Left ventricle myocardium superior (tissue), 1 donor: ENCODE measurements around the gene IL21R. TPM values are rescaled to one million over a fixed set of nuclear protein-coding genes. Genes with fewer than 3 reads are reported as not detected.
"Not testable (repeated sequence)": the region's sequence is repeated elsewhere in the genome, so short reads cannot be mapped to it uniquely, and the experiment has no call there.

Source experiments
- ATAC-seq: fragments of 200-7000 bp; cut with Tn5 transposase; one replicate; pipeline ENCODE4 v1.9.1; 2020; ENCODE audit warnings: mild to moderate bottlenecking, moderate library complexity
- DNase-seq: peaks from one replicate; pipeline ENCODE4 v3.0.0-alpha.2; 2020
- intact Hi-C: fragments of 100-400 bp; cut with micrococcal nuclease; formaldehyde crosslinking; loops from one replicate; pipeline ENCODE4 v1.11.0; 2022
- total RNA-seq: library from RNA; stranded (reverse); fragmentation: NEBNext Ultra II Directional; extraction: Animal tissue kit (Norgen Biotek cat#: 25700); gene quantifications from one replicate; pipeline ENCODE4 v1.2.1, GENCODE V29; 2021
- donor health status: DM: no; HTN: yes; CAD: no; lungs with severe emphysema.

IL21R gene
- total RNA-seq, 1 donor from 2014 or later = 0.07 TPM

DNA sequence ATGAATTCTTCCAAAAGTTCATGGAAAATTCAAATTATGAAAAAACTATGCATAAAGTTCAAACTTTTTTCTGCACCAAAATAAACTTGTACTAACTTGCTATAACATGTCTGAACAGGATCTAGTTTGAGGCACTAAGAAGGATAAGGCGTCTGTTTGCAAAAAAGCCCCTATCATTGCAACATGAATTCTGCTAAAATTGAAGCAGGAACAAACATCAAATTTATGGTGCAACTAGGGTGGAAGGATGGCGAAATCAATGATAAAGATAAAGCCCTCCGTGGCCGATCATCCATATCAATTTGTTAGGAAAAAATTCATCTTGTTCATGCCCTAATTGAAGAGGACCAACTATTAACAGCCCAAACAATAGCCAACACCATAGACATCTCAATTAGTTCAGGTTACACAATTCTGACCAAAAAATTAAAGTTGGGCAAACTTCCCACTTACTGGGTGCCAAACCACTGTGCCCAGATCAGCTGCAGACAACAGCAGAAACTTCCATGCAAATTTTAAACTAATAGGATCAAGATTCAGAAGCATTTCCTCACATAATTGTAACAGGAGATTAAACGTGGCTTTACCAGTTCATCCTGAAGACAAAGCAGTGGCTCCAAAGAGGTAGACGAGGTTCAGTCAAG is 12.9 kb downstream of the IL21R start:
- ATAC-seq (no peak), DNase-seq (no peak)
- intact Hi-C loops = no loop called here

DNA sequence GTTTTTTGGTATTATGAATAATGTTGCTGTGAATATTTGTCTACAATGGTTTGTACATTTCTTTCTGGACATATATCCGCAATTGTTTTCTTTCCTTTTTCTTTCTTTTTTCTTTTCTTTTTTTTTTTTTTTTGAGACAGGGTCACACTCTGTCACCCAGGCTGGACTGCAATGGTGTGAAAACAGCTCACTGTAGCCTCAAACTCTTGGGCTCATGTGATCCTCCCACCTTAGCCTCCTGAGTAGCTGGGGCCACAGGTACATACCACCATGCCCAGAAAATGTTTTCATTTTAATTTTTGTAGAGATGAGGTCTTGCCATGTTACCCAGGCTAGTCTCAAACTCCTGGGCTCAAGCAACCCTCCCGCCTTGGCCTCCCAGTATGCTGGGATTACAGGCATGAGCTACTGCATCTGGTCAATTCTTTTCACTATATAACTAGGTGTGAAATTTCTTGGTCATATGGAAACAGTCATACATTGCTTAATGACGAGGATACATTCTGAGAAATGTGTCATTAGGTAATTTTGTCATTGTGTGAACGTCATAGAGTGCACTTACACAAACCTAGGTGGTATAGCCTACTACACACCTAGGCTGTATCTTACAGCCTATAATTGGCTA is 15.2 kb downstream of the IL21R start:
- no peak for DNase-seq
- intact Hi-C loops = no loop called here
- ATAC-seq = no peak

DNA sequence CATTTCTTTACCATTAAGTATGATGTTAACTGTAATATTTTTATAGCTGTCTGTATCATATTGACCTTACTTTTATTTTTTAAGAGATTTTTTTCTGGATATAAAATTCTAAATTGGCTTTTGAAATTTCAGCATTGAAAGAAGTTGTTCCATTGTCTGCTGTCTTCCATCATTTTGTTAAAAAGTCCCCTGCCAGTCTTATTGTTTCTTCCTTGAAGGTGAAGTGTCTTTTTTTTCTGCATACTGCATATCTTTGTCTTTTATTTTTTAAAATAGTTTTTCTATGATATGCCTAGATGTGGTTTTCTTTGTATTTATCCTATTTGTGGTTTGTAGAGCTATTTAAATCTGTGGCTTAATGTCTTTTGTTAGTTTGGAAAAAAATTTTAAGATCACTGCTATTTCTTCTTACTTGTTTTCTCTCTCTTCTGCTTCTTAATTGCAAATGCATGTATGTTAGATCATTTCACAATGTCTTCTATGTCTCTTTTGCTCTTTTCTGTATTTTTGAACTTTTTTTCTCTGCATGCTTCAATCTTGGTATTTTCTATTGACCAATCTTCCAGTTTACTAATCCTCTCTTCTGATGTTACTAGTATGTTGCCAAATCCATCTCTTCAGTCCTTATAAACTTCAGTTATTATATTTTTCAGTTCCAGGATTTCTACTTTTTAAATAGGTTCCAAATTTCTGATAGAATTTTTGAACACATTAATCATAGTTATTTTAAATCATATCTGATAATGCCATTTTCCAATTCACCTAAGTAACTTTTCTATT is 20.2 kb downstream of the IL21R start:
- ATAC-seq (no peak), DNase-seq (no peak)
- intact Hi-C loops = no loop called here

DNA sequence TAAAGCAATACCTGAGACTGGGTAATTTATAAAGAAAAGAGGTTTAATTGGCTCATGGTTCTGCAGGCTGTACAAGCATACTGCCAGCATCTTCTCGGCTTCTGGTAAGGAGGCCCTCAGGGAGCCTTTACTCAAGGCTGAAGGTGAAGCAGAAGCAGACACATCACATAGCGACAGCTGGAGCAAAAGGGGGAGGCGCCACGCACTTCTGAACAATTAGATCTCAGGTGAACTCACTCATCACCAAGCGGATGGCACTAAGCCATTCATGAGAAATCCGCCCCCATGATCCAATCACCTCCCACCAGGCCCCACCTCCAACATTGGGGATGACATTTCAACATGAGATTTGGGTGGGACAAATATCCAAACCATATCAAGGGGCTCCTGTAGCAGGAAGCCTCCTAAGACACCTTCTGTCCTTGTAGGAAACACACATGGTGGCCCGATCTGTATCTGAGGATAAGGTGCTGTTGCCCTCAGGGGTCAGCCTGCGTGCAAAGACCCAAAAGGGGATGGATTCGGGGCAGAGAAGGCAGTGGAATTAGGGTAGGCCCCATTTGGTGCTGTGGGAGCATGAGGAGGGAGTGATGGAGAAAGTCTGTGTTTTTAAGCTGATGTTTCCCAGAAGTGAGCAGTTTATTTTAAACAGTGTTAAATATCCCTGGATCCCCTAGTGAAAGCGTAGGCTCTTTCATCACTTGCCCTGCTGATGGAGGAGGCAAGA is 23.0 kb downstream of the IL21R start:
- intact Hi-C loops = no loop called here
- no peak for DNase-seq
- no peak for ATAC-seq

DNA sequence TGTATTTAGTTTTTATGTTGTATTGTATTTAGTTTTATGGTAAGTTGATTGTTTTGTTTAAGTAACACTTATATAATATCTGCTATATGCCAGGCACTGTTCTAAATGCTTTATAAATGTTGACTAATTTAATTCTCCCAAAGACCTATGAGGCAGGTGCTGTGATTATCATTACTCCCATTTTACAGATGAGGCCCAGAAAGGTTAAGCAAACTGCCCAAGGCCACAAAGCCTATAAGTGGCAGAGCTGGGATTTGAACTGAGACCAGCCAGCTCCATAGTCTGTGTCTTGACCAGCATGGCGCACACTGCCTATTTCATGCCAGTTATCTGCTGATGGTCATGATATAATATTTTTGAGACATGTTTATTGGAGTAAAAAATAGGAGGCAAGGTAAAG is 24.0 kb downstream of the IL21R start:
- intact Hi-C loops = no loop called here
- no peak for ATAC-seq

DNA sequence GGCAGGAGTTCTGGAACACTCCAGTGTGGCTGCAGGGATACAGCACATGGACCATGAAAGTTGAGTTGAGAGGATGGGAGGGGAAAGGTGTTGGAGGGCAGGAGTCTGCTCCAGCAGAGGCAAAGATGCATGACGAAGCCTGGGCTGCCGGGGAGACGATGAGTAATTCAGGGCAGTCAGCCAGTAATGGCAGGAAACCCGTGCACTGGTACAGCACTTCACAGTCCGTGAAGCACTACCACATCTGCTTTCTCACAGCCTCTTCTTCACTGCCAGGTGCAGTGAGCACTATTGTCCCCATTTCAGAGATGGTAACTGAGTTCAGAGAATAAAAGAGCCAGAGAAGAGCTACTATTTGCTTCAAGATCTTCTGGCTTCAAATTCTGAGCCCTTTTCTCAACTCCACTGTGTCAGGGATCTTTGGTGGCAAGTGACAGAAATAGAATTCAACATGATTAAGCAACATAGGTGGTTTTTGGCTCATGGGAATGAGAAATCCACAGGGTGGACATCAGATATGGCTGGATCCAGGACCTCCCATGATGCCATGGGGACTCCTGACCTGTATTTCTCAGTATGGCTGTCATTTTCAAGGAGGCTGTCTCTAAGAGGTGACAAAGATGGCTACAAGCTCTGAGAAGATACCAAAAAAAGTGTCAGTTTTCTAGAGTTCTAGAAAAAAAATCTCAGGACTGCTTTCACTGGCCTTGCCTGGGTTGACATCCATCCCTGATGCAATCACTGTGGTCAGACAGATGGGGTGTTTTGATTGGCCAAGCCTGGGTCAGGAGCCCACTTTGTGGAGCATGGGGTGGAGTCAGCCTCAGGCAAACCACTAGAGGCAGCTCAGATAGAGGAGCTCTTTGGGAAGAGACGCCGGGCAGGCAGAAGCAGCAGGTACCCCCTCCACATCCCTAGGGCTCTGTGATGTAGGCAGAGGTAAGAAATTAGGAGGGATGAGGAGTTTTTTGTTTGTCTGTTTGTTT is 24.7 kb downstream of the IL21R start:
- peak; percentile 34 for ATAC-seq
- intact Hi-C loops = no loop called here
- DNase-seq = no peak

More for the DNA sequence above, 24.0 kb downstream of the IL21R start:
- DNase-seq = no peak

DNA sequence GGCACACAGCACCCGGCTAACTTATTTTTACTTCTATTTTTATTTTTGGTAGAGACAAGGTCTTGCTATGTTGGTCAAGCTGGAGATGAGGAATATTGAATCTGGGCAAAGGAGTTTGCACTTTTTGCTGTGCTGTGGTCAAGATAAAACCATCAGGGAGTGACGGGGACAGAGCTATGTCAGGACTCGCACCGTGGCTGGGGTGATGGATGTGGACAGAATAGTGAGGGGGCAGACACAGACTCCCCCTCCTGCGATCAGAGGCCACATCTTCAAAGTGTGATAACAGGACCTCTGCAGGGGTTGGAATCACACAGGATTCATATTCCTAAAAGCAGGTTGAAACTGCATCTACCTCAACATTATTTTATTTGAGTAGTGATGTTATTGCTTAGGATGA is 25.6 kb downstream of the IL21R start:
- ATAC-seq (no peak), DNase-seq (no peak)
- intact Hi-C loops = no loop called here

DNA sequence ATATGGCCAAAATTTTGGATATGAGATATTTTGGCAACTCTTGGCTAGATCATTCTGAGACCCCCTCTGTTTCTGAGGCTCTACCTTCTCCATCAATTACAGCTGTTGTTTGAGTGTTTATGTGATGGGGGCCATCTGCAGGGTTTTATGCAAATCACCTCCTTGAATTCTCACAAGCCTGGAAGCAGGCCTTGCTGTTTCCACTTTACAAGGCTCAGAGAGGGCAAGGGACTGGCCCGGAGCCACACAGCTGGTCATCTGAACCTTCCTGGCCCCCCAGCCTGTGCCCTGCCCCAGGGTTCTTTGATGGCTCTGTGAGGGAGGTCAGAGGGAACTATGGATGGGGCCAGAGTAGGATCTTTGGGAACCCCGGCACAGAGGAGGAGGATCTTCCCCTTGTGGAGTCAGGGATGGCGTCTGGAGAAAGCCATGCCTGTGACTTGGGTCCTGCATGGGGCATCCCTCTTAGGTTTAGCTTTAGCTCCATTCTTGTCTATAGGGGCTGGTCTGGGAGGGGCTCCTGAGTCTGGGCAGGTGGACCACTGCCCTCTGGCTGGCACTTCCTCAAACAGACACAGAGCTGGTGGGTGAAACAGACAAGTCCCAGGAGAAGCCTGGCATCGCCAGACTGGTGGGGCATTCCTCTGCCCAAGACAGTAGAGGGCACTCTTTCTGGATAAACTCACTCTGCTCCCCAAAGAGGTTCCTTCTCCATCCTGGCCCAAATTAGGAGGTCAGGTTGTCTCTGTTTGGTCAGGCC is 26.2 kb downstream of the IL21R start:
- DNase-seq (no peak), ATAC-seq (no peak)
- intact Hi-C loops = no loop called here

DNA sequence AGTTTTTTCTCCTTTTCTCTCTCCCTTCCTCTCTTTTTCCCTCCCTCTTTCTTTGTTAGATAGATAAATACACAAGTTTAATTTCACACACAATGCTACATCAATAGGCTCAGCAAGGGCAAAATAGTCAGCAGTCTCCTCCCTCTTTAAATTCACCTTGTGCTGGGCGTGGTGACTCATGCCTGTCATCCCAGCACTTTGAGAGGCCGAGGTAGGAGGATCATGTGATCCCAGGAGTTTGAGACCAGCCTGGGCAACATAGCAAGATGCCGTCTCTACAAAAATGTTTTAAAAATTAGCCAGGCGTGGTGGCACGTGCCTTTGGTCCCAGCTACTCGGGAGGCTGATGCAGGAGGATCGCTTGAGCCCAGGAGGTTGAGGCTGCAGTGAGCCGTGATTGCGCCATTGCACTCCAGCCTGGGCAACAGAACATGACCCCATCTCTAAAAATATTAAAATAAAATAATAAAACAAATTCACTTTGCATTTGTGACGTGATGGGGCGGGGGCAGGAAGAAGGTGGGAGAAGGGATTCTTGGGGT is 27.4 kb downstream of the IL21R start:
- DNase-seq = no peak
- intact Hi-C loops = no loop called here
- ATAC-seq = no peak

DNA sequence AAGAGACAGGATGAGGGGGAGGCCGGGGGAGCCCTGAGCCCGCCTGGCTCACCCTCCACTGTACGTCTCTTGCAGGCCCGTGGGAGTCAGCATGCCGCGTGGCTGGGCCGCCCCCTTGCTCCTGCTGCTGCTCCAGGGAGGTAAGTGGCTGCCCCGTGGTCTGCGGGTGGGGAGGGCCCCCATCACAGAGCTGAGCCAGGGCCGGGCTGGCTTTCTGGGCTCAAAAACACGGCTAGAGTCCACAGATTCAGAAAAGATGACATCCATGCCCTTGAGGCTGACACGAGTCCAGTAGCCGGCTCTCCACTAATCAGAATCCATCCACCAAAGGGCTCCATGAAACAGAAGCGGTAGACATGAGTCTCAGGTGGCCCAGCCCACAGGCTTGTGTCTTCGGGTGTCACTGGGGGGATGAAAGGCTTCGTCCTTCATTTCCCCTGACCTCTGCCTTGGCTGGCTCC is 28.0 kb downstream of the IL21R start:
- intact Hi-C loops = no loop called here
- ATAC-seq (no peak), DNase-seq (no peak)

DNA sequence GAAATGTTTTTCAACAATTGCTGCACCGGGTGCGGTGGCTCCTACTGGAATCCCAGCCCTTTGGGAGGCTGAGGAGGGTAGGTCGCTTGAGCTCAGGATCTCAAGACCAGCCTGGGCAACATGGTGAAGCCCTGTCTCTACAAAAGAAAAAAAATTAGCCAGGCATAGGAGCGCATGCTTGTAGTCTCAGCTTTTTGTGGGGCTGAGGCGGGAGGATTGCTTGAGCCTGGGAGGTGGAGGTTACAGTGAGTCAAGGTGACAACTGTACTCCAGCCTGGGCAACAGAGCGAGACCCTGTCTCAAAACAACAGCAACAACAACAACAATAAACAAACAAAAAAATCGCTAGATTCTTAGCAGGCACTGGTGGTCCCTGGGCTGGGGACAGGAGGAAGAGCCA is 28.5 kb downstream of the IL21R start:
- intact Hi-C loops = no loop called here
- no peak for DNase-seq
- no peak for ATAC-seq

DNA sequence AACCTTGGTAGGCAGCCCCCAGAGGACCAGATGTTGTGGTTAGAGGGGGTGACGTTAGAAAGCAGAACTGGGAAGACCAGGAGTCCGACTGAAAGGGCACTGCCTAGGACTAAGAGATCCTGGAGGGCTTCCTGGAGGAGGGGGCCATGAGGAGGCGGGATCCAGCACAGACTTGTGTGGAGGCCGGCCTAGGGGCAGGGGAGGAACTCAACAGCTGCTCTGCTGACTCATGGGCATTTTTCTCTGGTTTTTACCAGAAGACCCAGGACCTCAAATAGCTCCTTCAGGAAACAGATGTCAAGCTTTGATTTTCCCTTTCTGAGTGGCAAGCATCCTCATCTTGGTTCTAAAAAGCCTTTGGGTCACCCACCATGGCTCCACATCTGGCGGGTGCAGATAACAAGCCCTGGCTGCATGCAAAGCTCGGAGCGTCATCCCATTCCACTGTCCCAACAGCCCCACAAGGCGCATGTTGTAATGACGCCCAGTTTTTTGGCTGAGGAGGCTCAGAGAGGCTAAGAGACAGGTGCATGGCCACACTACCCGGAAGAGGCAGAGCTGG is 29.0 kb downstream of the IL21R start:
- DNase-seq = no peak
- no peak for ATAC-seq
- intact Hi-C loops = no loop called here

DNA sequence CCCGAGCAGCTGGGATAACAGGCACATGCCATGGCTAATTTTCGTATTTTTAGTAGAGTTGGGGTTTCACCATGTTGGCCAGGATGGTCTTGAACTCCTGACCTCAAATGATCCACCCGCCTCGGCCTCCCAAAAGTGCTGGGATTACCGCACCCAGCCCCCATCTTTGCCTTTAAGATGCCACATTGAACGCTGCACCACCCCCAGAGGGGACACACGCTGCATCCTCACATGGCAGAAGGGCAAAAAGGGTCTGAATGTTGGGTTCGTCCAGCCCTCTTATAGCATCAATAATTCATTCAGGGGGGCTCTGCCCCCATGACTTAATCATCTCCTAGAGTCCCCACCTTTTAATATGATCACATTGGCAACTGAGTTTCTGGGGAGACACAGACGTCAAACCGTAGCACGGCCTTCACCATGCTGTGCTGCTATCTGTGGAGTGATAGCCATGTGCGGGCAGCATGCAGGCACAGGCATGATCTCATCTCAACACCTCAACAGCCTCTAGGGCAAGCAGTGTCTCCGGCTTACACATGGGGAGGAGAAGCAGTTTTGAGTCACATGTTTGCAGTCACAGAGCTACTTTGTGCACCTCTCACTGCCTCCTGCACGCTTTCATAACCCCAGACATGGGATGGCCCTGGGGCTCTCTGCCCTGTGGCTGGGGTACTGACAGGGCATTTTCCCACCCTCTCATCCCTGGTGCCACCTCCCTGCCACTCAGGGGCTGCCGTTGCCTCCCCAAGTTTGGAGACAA is 30.0 kb downstream of the IL21R start:
- DNase-seq (no peak), ATAC-seq (no peak)
- intact Hi-C loops = no loop called here

DNA sequence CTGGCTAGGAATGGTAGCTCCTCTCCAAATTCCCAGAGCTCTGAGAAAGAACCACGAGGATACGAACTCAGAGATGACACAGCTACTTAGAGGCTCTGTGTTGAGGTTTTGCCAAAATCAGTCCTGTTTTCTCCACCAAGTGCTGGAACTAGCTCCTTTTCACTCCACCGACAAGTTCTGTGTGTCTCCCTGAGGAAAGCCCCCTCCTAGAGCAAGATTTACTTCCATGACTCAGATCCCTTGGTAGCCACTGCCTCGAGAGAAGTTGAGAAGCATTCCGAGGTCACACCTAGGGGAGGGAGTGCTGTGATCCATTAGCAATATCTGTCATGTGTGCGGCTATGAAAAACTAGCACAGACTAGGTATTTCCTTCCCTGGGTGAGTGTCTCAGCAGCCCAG is 30.6 kb downstream of the IL21R start:
- intact Hi-C loops = no loop called here
- ATAC-seq (no peak), DNase-seq (no peak)

DNA sequence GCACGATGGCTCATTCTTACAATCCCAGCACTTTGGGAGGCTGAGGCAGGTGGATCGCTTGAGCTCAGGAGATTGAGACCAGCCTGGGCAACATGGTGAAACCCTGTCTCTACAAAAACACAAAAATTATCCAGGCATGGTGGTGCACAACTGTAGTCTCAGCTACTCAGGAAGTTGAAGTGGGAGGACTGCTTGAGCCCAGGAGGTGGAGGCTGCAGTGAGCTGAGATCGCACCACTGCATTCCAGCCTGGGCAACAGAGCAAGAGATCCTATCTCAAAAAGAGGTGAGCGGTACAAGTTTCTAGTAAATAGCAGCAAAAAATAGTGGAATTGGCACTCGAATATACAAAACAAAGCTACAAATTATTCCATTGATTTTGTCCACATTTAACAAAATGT is 31.2 kb downstream of the IL21R start:
- ATAC-seq, DNase-seq, intact Hi-C loops: not testable (repeated sequence)

DNA sequence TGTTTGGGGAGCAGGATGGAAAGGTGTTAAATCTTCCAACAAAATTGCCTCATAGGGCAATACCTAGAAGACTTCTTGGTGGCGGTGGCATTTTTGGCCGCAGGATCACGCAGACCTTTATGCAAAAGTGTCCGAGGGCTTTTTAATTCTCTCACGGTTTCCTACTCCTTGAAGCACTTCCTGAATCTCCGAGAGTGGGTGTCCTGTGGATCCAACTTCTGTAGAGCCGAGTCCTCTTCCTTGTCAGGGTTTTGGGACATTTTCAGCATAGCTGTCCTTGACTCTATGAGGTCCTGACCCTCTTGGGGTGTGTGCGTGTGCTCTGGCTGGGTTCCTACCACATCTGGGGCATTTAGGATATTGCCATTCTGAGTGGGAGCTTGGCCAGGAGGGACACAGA is 31.7 kb downstream of the IL21R start:
- ATAC-seq (no peak), DNase-seq (no peak)
- intact Hi-C loops = no loop called here
